Endothelial cell of umbilical vein (primary cell): ENCODE data around the gene TUT1. TPM values are rescaled to one million over a fixed set of nuclear protein-coding genes. Genes with fewer than 3 reads are reported as not detected.

Experiments used
- BruUV-seq: library from RNA; stranded (reverse); fragments of 400-500 nt; replicated peaks from 2 replicates; lab custom pipeline; 2021; lab: Mats Ljungman, UMichigan
- CTCF ChIA-PET: fragments of 300-600, 350-600 bp; sonication (Branson Sonifier 250); formaldehyde crosslinking; loops from one replicate; lab custom pipeline; 2021; ENCODE audit warnings: antibody characterized with exemption, inconsistent platforms; lab: Charles Lee
- POLR2A ChIA-PET: fragments of 300-600, 350-600 bp; sonication (Branson Sonifier 250); formaldehyde crosslinking; loops from one replicate; lab custom pipeline; 2021; ENCODE audit warnings: antibody characterized with exemption, inconsistent platforms; lab: Charles Lee
- DNase-seq: peaks from one replicate; pipeline ENCODE4 v3.0.0-alpha.2; 2011; ENCODE audit warnings: low read depth, low spot score
- FAIRE-seq: peaks from 2 replicates; lab custom pipeline; 2011; peaks lifted over from hg19 to GRCh38; lab: Jason Lieb, UNC
- H2AFZ ChIP-seq: 2 replicates; pipeline ENCODE4 v1.6.0; 2012; ENCODE audit warnings: low read depth, low read length, control low read depth, inconsistent platforms
- H3K27ac ChIP-seq: 2 replicates; pipeline ENCODE4 v1.5.1; 2011; ENCODE audit warnings: low read depth, mild to moderate bottlenecking, control low read depth, low read length, moderate library complexity; ENCODE audit not compliant: insufficient read depth
- H3K27me3 ChIP-seq, 2 experiments: 2 replicates each; pipeline versions ENCODE4 v1.6.0 to v1.6.1; 2011; ENCODE audit warnings: low read length in 2 of 2, mixed read lengths in 1 of 2; ENCODE audit not compliant: control insufficient read depth in 2 of 2, insufficient read depth in 2 of 2
- H3K36me3 ChIP-seq, 2 experiments: 2 replicates in 1 of 2; 3 replicates in 1 of 2; pipeline ENCODE4 v1.5.1; 2011; ENCODE audit warnings: low read length in 2 of 2, mild to moderate bottlenecking in 1 of 2, moderate library complexity in 1 of 2; ENCODE audit not compliant: control insufficient read depth in 2 of 2, insufficient read depth in 2 of 2; ENCODE audit errors: extremely low read depth in 1 of 2
- H3K4me1 ChIP-seq: 3 replicates; pipeline ENCODE4 v1.5.1; 2011; ENCODE audit warnings: mild to moderate bottlenecking, low read length; ENCODE audit not compliant: control insufficient read depth, insufficient read depth; ENCODE audit errors: extremely low read depth
- H3K4me2 ChIP-seq: 2 replicates; pipeline ENCODE4 v1.6.1; 2011; ENCODE audit warnings: low read length, control low read depth, mixed read lengths; ENCODE audit not compliant: insufficient read depth
- H3K4me3 ChIP-seq, 3 experiments: fragments of 200-600 bp in 1 of 3; sonication (generic), shearing (Covaris generic) in 1 of 3; replicated peaks in 1 of 3; 2 replicates each; pipeline ENCODE4 v1.5.1; 2011 to 2016; ENCODE audit warnings: control low read depth in 3 of 3, low read length in 3 of 3, mild to moderate bottlenecking in 2 of 3, inconsistent platforms in 1 of 3, low read depth in 1 of 3, moderate library complexity in 1 of 3; ENCODE audit not compliant: insufficient read depth in 1 of 3
- H3K79me2 ChIP-seq: 2 replicates; pipeline ENCODE4 v1.6.0; 2012; ENCODE audit warnings: low read length, inconsistent platforms; ENCODE audit not compliant: control insufficient read depth, insufficient read depth
- H3K9ac ChIP-seq: replicated peaks from 2 replicates; pipeline ENCODE3; 2011; ENCODE audit warnings: low read length, control low read depth; ENCODE audit not compliant: insufficient read depth; ENCODE audit errors: extremely low read depth
- H3K9me1 ChIP-seq: replicated peaks from 3 replicates; pipeline ENCODE4 v1.6.0; 2011; ENCODE audit warnings: mild to moderate bottlenecking, low read length; ENCODE audit not compliant: control insufficient read depth, insufficient read depth; ENCODE audit errors: extremely low read depth
- H3K9me3 ChIP-seq: replicated peaks from 2 replicates; pipeline ENCODE4 v1.5.1; 2012; ENCODE audit warnings: low read length, inconsistent platforms; ENCODE audit not compliant: control insufficient read depth, insufficient read depth
- H4K20me1 ChIP-seq: replicated peaks from 2 replicates; pipeline ENCODE3; 2011; ENCODE audit warnings: mild to moderate bottlenecking, low read length; ENCODE audit not compliant: control insufficient read depth, insufficient read depth; ENCODE audit errors: extremely low read depth
- EZH2 ChIP-seq: IDR thresholded peaks from 2 replicates; pipeline ENCODE4 v1.6.1; 2012; ENCODE audit warnings: borderline replicate concordance, low read depth, mild to moderate bottlenecking, moderate library complexity, low read length, inconsistent platforms; ENCODE audit not compliant: severe bottlenecking
- FOS ChIP-seq: IDR thresholded peaks from 2 replicates; pipeline ENCODE4 v1.6.1; 2011; ENCODE audit warnings: mild to moderate bottlenecking, low read length, moderate library complexity, borderline replicate concordance; ENCODE audit not compliant: insufficient read depth
- GATA2 ChIP-seq: IDR thresholded peaks from 2 replicates; pipeline ENCODE4 v1.7.0; 2011; ENCODE audit warnings: low read depth, mild to moderate bottlenecking, moderate library complexity, mixed read lengths, low read length; ENCODE audit not compliant: insufficient read length, insufficient read depth
- JUN ChIP-seq: IDR thresholded peaks from 2 replicates; pipeline ENCODE4 v1.6.1; 2011; ENCODE audit warnings: borderline replicate concordance, low read depth; ENCODE audit not compliant: insufficient read length, insufficient read depth
- MYC ChIP-seq: IDR thresholded peaks from one replicate; pipeline ENCODE4 v1.6.1; 2011; ENCODE audit warnings: mild to moderate bottlenecking, low read depth, low read length
- POLR2A ChIP-seq: IDR thresholded peaks from 2 replicates; pipeline ENCODE4 v1.6.1; 2012; ENCODE audit warnings: low read depth, mild to moderate bottlenecking, control low read depth, low read length
- POLR2AphosphoS5 ChIP-seq: IDR thresholded peaks from 2 replicates; pipeline ENCODE4 v1.6.1; 2012; ENCODE audit warnings: low read depth, mild to moderate bottlenecking, control low read depth, low read length, moderate library complexity; ENCODE audit not compliant: insufficient read depth
- dilution Hi-C: fragments of 300-500 bp; cut with MboI; formaldehyde crosslinking; loops from one replicate; pipeline ENCODE4 v1.15.0; 2019; ENCODE audit warnings: low sequenced_read_pairs; ENCODE audit not compliant: extremely low pct_ligation_motif_present
- intact Hi-C: fragments of 100-400 bp; cut with micrococcal nuclease; formaldehyde crosslinking; loops from one replicate; pipeline ENCODE4 v1.10.0; 2022
- polyA plus RNA-seq, 4 experiments: library from polyadenylated mRNA; depleted of rRNA in 3 of 4; stranded (reverse) in 3 of 4; unstranded in 1 of 4; fragments of >200 nt; gene quantifications; 2 replicates each; pipeline versions ENCODE4 v1.2.1 to v1.2.3, GENCODE V29; 2011 to 2012; ENCODE audit warnings: missing spikeins in 1 of 4
- total RNA-seq: library from RNA; stranded (reverse); gene quantifications from 2 replicates; pipeline ENCODE4 v1.2.3, GENCODE V29; 2021
- TF ChIP-seq, protein P1 (sequence below): IDR thresholded peaks from 2 replicates; pipeline ENCODE4 v1.6.1; 2011; ENCODE audit not compliant: insufficient read depth, insufficient read length
- TF ChIP-seq, protein P2 (sequence below), 2 donors: IDR thresholded peaks; 1 replicate in 1 of 2; 2 replicates in 1 of 2; pipeline ENCODE4 v1.5.1; 2011; ENCODE audit warnings: low read length in 2 of 2, mild to moderate bottlenecking in 2 of 2, moderate library complexity in 2 of 2, control low read depth in 1 of 2, inconsistent platforms in 1 of 2, low read depth in 1 of 2; ENCODE audit not compliant: insufficient read depth in 1 of 2; ENCODE audit errors: extremely low read depth in 1 of 2

TUT1 gene
- total and polyA plus RNA-seq, 2 donors (not counting 3 experiments of a cell fraction or from before 2014, with no cell fraction given): 12.7 to 16.9 TPM

DNA sequence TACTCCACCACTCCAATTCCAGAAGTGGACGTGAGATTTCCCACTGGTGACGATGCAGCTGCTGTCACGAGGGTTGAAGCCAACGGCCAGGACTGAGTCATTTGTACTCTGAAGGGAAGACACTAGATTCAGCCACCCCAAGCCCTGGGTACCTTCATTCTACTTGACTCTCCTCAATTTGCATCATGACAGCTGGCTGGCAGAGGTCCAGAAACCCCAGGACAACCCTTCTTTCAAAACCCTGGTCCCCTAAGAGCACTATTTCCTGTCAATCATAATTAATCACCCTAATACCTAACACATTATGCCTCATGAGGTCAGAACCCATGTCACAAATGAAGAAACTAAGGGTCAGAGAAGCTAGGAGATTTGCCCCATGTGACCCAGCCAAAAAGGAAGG lies 16.4 kb upstream of the TUT1 start:
- DNase-seq: no peak
- TF ChIP-seq FOS: no peak
- no peak for TF ChIP-seq POLR2AphosphoS5
- TF ChIP-seq POLR2A: no peak
- TF ChIP-seq EZH2: no peak
- no peak for TF ChIP-seq MYC
- TF ChIP-seq, protein P1, sequence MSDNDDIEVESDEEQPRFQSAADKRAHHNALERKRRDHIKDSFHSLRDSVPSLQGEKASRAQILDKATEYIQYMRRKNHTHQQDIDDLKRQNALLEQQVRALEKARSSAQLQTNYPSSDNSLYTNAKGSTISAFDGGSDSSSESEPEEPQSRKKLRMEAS: no peak
- TF ChIP-seq JUN: no peak
- TF ChIP-seq GATA2: no peak
- TF ChIP-seq, protein P2, sequence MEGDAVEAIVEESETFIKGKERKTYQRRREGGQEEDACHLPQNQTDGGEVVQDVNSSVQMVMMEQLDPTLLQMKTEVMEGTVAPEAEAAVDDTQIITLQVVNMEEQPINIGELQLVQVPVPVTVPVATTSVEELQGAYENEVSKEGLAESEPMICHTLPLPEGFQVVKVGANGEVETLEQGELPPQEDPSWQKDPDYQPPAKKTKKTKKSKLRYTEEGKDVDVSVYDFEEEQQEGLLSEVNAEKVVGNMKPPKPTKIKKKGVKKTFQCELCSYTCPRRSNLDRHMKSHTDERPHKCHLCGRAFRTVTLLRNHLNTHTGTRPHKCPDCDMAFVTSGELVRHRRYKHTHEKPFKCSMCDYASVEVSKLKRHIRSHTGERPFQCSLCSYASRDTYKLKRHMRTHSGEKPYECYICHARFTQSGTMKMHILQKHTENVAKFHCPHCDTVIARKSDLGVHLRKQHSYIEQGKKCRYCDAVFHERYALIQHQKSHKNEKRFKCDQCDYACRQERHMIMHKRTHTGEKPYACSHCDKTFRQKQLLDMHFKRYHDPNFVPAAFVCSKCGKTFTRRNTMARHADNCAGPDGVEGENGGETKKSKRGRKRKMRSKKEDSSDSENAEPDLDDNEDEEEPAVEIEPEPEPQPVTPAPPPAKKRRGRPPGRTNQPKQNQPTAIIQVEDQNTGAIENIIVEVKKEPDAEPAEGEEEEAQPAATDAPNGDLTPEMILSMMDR (IDR thresholded peaks at IDR 0.05; ENCODE audit: extremely low read depth in 1 of 2, insufficient read depth in 1 of 2, low read depth in 1 of 2, low read length in 2 of 2): no peak
- H3K4me3 ChIP-seq: no peak overlapping the region
- H3K79me2 ChIP-seq: peaks cover 14% of the 10 kb centered on the region
- no peak for FAIRE-seq
- BruUV-seq: no TSS peak
- no peak overlapping the region for H3K9ac ChIP-seq
- dilution Hi-C loops (no loop called here), intact Hi-C loops (no loop called here)
- H3K27ac ChIP-seq: no peak overlapping the region
- no peaks in the 10 kb centered on the region for H3K9me3 ChIP-seq
- H4K20me1 ChIP-seq: no peaks in the 10 kb centered on the region
- ChIA-PET POLR2A (no interaction called here), CTCF (no interaction called here)
- peaks cover 0 to 13% of the 10 kb centered on the region in 2 experiments for H3K36me3 ChIP-seq
- no peaks in the 10 kb centered on the region for H3K27me3 ChIP-seq
- H3K9me1 ChIP-seq: no peaks in the 10 kb centered on the region
- peaks cover 18% of the 10 kb centered on the region for H3K4me1 ChIP-seq
- no peak overlapping the region for H3K4me2 ChIP-seq
- H2AFZ ChIP-seq: no peak overlapping the region
